ENCODE measurements around the gene DSPP.

- no peak for TF ChIP-seq CTCF (IDR thresholded peaks at IDR 0.05)
- TF ChIP-seq NFYB (CRISPR knock-in tag; conservative IDR thresholded peaks at IDR 0.05; ENCODE audit: low read depth) = no peak
- TF ChIP-seq ATF1 (CRISPR knock-in tag; IDR thresholded peaks at IDR 0.05) = no peak
- TF ChIP-seq ATF3 (CRISPR knock-in tag; conservative IDR thresholded peaks at IDR 0.05) = no peak
- TF ChIP-seq ZNF425 (CRISPR knock-in tag; conservative IDR thresholded peaks at IDR 0.05) = no peak
- TF ChIP-seq MAX (CRISPR knock-in tag; IDR thresholded peaks at IDR 0.05) = no peak
- no peak for TF ChIP-seq ZNF138 (CRISPR knock-in tag; conservative IDR thresholded peaks at IDR 0.05)
- no peak for TF ChIP-seq NFE2L1 (CRISPR knock-in tag; IDR thresholded peaks at IDR 0.05)
- TF ChIP-seq ATF6 (CRISPR knock-in tag; IDR thresholded peaks at IDR 0.05) = no peak
Measured at GRCh38 chr4:87566276-87566675, 42.1 kb upstream of the DSPP start.
